WERI-Rb-1 (cell line): ENCODE measurements around the gene CORO2A.

Experiments
- DNase-seq: peaks from one replicate; pipeline ENCODE4 v3.0.0-alpha.2; 2020
- H3K27ac ChIP-seq: fragments of 250-450 bp; sonication (Bioruptor Pico); 2 replicates; pipeline ENCODE4 v1.5.1; 2020; ENCODE audit warnings: mild to moderate bottlenecking, moderate library complexity
- H3K27me3 ChIP-seq: fragments of 250-450 bp; sonication (Bioruptor Pico); 2 replicates; pipeline ENCODE4 v1.5.1; 2021; ENCODE audit warnings: mild to moderate bottlenecking, low read depth, moderate library complexity; ENCODE audit not compliant: insufficient read depth, severe bottlenecking
- H3K36me3 ChIP-seq: fragments of 250-450 bp; sonication (Bioruptor Pico); 2 replicates; pipeline ENCODE4 v1.5.1; 2020; ENCODE audit warnings: mild to moderate bottlenecking, moderate library complexity
- H3K4me3 ChIP-seq: 2 replicates; pipeline ENCODE4 v1.5.1; 2011; ENCODE audit warnings: low read depth, mild to moderate bottlenecking, control low read depth, low read length
- H3K9me3 ChIP-seq: fragments of 250-450 bp; sonication (Bioruptor Pico); 2 replicates; pipeline ENCODE4 v1.5.1; 2021; ENCODE audit warnings: mild to moderate bottlenecking, moderate library complexity; ENCODE audit not compliant: severe bottlenecking
- CTCF ChIP-seq: IDR thresholded peaks from 2 replicates; pipeline ENCODE4 v1.5.1; 2011; ENCODE audit warnings: low read depth, mild to moderate bottlenecking, control low read depth, inconsistent platforms, low read length

CORO2A gene

GRCh38 chr9:98161851-98162250 lies 30.6 kb downstream of the CORO2A start:
- H3K4me3 ChIP-seq, result no peak overlapping the region
- no peaks in the 10 kb centered on the region for H3K9me3 ChIP-seq
- no peak for DNase-seq
- H3K36me3 ChIP-seq, result peaks cover 9% of the 10 kb centered on the region
- H3K27ac ChIP-seq, result no peak overlapping the region
- no peaks in the 10 kb centered on the region for H3K27me3 ChIP-seq
- no peak for TF ChIP-seq CTCF

- no peaks in the 10 kb centered on the region for H3K27me3 ChIP-seq
- no peak for DNase-seq
- peaks cover 24% of the 10 kb centered on the region for H3K36me3 ChIP-seq
- no peak overlapping the region for H3K4me3 ChIP-seq
- no peaks in the 10 kb centered on the region for H3K9me3 ChIP-seq
- H3K27ac ChIP-seq, result no peak overlapping the region
- TF ChIP-seq CTCF, result no peak
Measured at GRCh38 chr9:98159790-98160189, 32.6 kb downstream of the CORO2A start.

- Histone ChIP-seq H3K27ac (no peak overlapping the region), H3K27me3 (no peaks in the 10 kb centered on the region), H3K9me3 (no peaks in the 10 kb centered on the region), H3K36me3 (peaks cover 27% of the 10 kb centered on the region), H3K4me3 (no peak overlapping the region)
- DNase-seq, result no peak
- TF ChIP-seq CTCF, result no peak
Measured at GRCh38 chr9:98159301-98159700, 33.1 kb downstream of the CORO2A start.

GRCh38 chr9:98158071-98158831 lies 34.2 kb downstream of the CORO2A start:
- H3K4me3 ChIP-seq, result no peak overlapping the region
- H3K27ac ChIP-seq, result no peak overlapping the region
- no peaks in the 10 kb centered on the region for H3K9me3 ChIP-seq
- TF ChIP-seq CTCF, result no peak
- H3K36me3 ChIP-seq, result peaks cover 32% of the 10 kb centered on the region
- H3K27me3 ChIP-seq, result no peaks in the 10 kb centered on the region
- no peak for DNase-seq

GRCh38 chr9:98157372-98157771 lies 35.1 kb downstream of the CORO2A start:
- Histone ChIP-seq H3K36me3 (peaks cover 37% of the 10 kb centered on the region), H3K27ac (no peak overlapping the region), H3K27me3 (no peaks in the 10 kb centered on the region), H3K9me3 (no peaks in the 10 kb centered on the region), H3K4me3 (no peak overlapping the region)
- TF ChIP-seq CTCF, result no peak
- no peak for DNase-seq

- no peak overlapping the region for H3K27ac ChIP-seq
- TF ChIP-seq CTCF, result no peak
- DNase-seq, result no peak
- peaks cover 41% of the 10 kb centered on the region for H3K36me3 ChIP-seq
- H3K9me3 ChIP-seq, result no peaks in the 10 kb centered on the region
- no peak overlapping the region for H3K4me3 ChIP-seq
- H3K27me3 ChIP-seq, result no peaks in the 10 kb centered on the region
Measured at GRCh38 chr9:98154678-98155077, 37.8 kb downstream of the CORO2A start.
